Measurements from ENCODE around the gene CTDSPL. TPM values are rescaled to one million over a fixed set of nuclear protein-coding genes. Genes with fewer than 3 reads are reported as not detected.
A peak's percentile ranks its signal among the peaks of the same experiment; 100 is the strongest.

CTDSPL gene
- total and polyA plus RNA-seq, 2 of the 13 experiments (the other 11 are each of a cell fraction or from before 2014, with no cell fraction given) = 26.1 to 142 TPM

GRCh38 chr3:37935756-37936666 is 74.3 kb downstream of the CTDSPL start (continued):
- peak; percentile 59; the same call in 1 of the 2 replicates for TF ChIP-seq FOXJ3 (CRISPR knock-in tag; IDR thresholded peaks at IDR 0.05; ENCODE audit: borderline replicate concordance)
- TF ChIP-seq MTF1 (CRISPR knock-in tag; IDR thresholded peaks at IDR 0.05) = no peak
- no peak for TF ChIP-seq NR0B2 (CRISPR knock-in tag; IDR thresholded peaks at IDR 0.05)
- no peak for TF ChIP-seq ZXDC (CRISPR knock-in tag; IDR thresholded peaks at IDR 0.05)
- TF ChIP-seq ZKSCAN8 (CRISPR knock-in tag; IDR thresholded peaks at IDR 0.05; ENCODE audit: borderline replicate concordance) = 0 out of 2 replicates have a peak, but pooled peaks have one; percentile 58
- no peak for TF ChIP-seq TOE1 (CRISPR knock-in tag; IDR thresholded peaks at IDR 0.05)
- TF ChIP-seq BCLAF1 (IDR thresholded peaks at IDR 0.05) = no peak
- no peak for TF ChIP-seq ZNF841 (CRISPR knock-in tag; IDR thresholded peaks at IDR 0.05; ENCODE audit: borderline replicate concordance)
- no peak for TF ChIP-seq GTF2F1 (IDR thresholded peaks at IDR 0.05; ENCODE audit: low read length)
- no peak for TF ChIP-seq ZFP90 (CRISPR knock-in tag; IDR thresholded peaks at IDR 0.05; ENCODE audit: borderline replicate concordance)
- 0 out of 2 replicates have a peak, but pooled peaks have one; percentile 45 for TF ChIP-seq ZNF124 (CRISPR knock-in tag; IDR thresholded peaks at IDR 0.05)
- TF ChIP-seq TAF15 (IDR thresholded peaks at IDR 0.05; ENCODE audit: low read depth, low read length, poor library complexity, severe bottlenecking) = no peak
- no peak for TF ChIP-seq MXD3 (CRISPR knock-in tag; IDR thresholded peaks at IDR 0.05)
- no peak for TF ChIP-seq ATM (IDR thresholded peaks at IDR 0.05; ENCODE audit: borderline replicate concordance)
- no peak for TF ChIP-seq ZNF205 (CRISPR knock-in tag; IDR thresholded peaks at IDR 0.05)
- peak; percentile 63; the same call in 1 of the 2 replicates for TF ChIP-seq HNF1B (CRISPR knock-in tag; IDR thresholded peaks at IDR 0.05)
- TF ChIP-seq ZNF563 (CRISPR knock-in tag; IDR thresholded peaks at IDR 0.05) = no peak
- TF ChIP-seq SRF (IDR thresholded peaks at IDR 0.05; ENCODE audit: low read depth, low read length) = no peak
- TF ChIP-seq KLF13 (CRISPR knock-in tag; IDR thresholded peaks at IDR 0.05) = no peak
- TF ChIP-seq HIVEP1 (CRISPR knock-in tag; IDR thresholded peaks at IDR 0.05) = no peak
- TF ChIP-seq ZNF768 (CRISPR knock-in tag; IDR thresholded peaks at IDR 0.05) = no peak
- no peak for TF ChIP-seq ZNF44 (CRISPR knock-in tag; IDR thresholded peaks at IDR 0.05)

Data from HepG2 (cell line).